Measurements from ENCODE around the gene GMDS. TPM values are rescaled to one million over a fixed set of nuclear protein-coding genes. Genes with fewer than 3 reads are reported as not detected.

Gene GMDS
- total and polyA plus RNA-seq, 9 donors = 6.6 to 20.6 (median 11.0) TPM

DNA sequence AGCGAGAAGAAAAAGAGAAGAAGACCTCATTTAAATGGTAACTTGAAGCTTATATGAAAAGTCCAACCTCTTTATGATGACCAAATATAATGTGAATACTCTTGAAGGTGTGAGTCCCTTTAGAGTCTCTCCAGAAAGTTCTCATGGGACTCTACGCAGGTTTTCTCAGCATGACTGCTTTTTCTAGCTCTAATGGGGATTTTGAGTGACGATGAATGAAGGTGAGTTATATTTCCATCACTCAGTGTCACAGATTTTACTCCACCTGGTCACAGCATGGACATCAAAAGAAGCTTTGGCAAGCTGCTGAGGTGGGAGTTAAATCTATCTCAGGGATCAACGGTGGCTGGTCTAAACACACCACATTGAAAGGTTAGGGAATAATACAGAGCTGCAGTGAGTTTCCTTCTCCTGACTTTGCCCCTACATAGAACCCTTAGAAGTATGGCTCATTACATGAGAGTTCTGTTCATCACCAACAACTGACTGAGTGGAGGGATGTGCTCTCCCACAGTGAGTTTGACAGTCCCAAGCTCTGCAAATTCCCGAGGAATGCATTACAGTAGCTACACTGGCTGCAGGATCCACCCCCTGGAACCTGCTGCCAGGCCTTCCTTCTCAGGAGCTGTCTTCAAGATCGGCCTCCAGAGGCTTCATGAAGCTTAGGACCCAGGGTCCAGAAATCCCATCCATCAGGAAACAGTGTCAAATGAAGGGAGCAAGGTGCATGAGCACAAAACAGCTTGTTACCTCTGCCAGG, 508.9 kb downstream of the GMDS start:
- Histone ChIP-seq H3K9me3 (no peaks in the 10 kb centered on the region), H3K4me1 (ENCODE audit: insufficient read depth) (no peaks in the 10 kb centered on the region), H3K36me3 (no peaks in the 10 kb centered on the region), H3K4me3 (no peak overlapping the region), H3K27ac (no peak overlapping the region), H3K27me3 (no peaks in the 10 kb centered on the region)
- no peak for DNase-seq
- WGBS, 3 donors = 72 to 73% (median 72%) methylated on average over 6 of the region's 6 CpGs
- TF ChIP-seq EP300 (IDR thresholded peaks at IDR 0.05) (no peak), POLR2A (IDR thresholded peaks at IDR 0.05) (no peak)
- TF ChIP-seq, protein P1, sequence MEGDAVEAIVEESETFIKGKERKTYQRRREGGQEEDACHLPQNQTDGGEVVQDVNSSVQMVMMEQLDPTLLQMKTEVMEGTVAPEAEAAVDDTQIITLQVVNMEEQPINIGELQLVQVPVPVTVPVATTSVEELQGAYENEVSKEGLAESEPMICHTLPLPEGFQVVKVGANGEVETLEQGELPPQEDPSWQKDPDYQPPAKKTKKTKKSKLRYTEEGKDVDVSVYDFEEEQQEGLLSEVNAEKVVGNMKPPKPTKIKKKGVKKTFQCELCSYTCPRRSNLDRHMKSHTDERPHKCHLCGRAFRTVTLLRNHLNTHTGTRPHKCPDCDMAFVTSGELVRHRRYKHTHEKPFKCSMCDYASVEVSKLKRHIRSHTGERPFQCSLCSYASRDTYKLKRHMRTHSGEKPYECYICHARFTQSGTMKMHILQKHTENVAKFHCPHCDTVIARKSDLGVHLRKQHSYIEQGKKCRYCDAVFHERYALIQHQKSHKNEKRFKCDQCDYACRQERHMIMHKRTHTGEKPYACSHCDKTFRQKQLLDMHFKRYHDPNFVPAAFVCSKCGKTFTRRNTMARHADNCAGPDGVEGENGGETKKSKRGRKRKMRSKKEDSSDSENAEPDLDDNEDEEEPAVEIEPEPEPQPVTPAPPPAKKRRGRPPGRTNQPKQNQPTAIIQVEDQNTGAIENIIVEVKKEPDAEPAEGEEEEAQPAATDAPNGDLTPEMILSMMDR (IDR thresholded peaks at IDR 0.05) = no peak
- intact Hi-C loops (cut with DNase I) = no loop called here

- H3K9me3 ChIP-seq = no peaks in the 10 kb centered on the region
- no peak for TF ChIP-seq POLR2A (IDR thresholded peaks at IDR 0.05)
- TF ChIP-seq, protein P1 (IDR thresholded peaks at IDR 0.05) = no peak
- TF ChIP-seq EP300 (IDR thresholded peaks at IDR 0.05) = no peak
- no peak for DNase-seq
- no peaks in the 10 kb centered on the region for H3K27me3 ChIP-seq
- intact Hi-C loops (cut with DNase I) = no loop called here
- no peak overlapping the region for H3K27ac ChIP-seq
- H3K36me3 ChIP-seq = no peaks in the 10 kb centered on the region
- H3K4me1 ChIP-seq (ENCODE audit: insufficient read depth) = no peaks in the 10 kb centered on the region
- WGBS, 3 donors = 88 to 94% (median 93%) methylated on average over 6 of the region's 6 CpGs
- no peak overlapping the region for H3K4me3 ChIP-seq
Observed at GRCh38 chr6:1735239-1735803, 510.1 kb downstream of the GMDS start.

GRCh38 chr6:1730882-1731281, 514.5 kb downstream of the GMDS start:
- Histone ChIP-seq H3K9me3 (no peaks in the 10 kb centered on the region), H3K4me1 (ENCODE audit: insufficient read depth) (no peaks in the 10 kb centered on the region), H3K27me3 (no peaks in the 10 kb centered on the region), H3K4me3 (no peak overlapping the region), H3K27ac (no peak overlapping the region), H3K36me3 (no peaks in the 10 kb centered on the region)
- WGBS, 3 donors = 61 to 78% (median 76%) methylated on average over 3 of the region's 3 CpGs
- TF ChIP-seq, protein P1 (IDR thresholded peaks at IDR 0.05) = no peak
- no peak for TF ChIP-seq EP300 (IDR thresholded peaks at IDR 0.05)
- intact Hi-C loops (cut with DNase I) = no loop called here
- no peak for DNase-seq

GRCh38 chr6:1729750-1730140, 515.7 kb downstream of the GMDS start:
- intact Hi-C loops (cut with DNase I) = no loop called here
- WGBS, 3 donors = 93 to 97% (median 96%) methylated on average over 8 of the region's 8 CpGs
- H3K4me1 ChIP-seq (ENCODE audit: insufficient read depth) = no peaks in the 10 kb centered on the region
- H3K27me3 ChIP-seq = no peaks in the 10 kb centered on the region
- DNase-seq = no peak
- H3K27ac ChIP-seq = no peak overlapping the region
- no peaks in the 10 kb centered on the region for H3K36me3 ChIP-seq
- H3K4me3 ChIP-seq = no peak overlapping the region
- TF ChIP-seq, protein P1 (IDR thresholded peaks at IDR 0.05) = no peak
- TF ChIP-seq EP300 (IDR thresholded peaks at IDR 0.05) (no peak), POLR2A (IDR thresholded peaks at IDR 0.05) (no peak)
- H3K9me3 ChIP-seq = no peaks in the 10 kb centered on the region

Measured in ovary (tissue), 9 donors.